NCI-H1930 (cell line): ENCODE results near the gene SSR4.

Source experiments
- DNase-seq, 2 experiments: peaks; one replicate each; lab custom pipeline; 2025; lab: John Stamatoyannopoulos, UW

Gene SSR4

GRCh38 chrX:153830640-153831428, 36.4 kb downstream of the SSR4 start:
- DNase-seq = peak in 1 of 2 experiments; percentile 35

- no peak for DNase-seq
These were observed 37.1 kb downstream of the SSR4 start for GRCh38 chrX:153831429-153832150.

GRCh38 chrX:153832728-153833127, 38.3 kb downstream of the SSR4 start:
- DNase-seq = no peak

- DNase-seq = no peak
These were observed 42.5 kb downstream of the SSR4 start for GRCh38 chrX:153836921-153837320.

- no peak for DNase-seq
These were observed 50.1 kb downstream of the SSR4 start for GRCh38 chrX:153844509-153845082.

GRCh38 chrX:153845195-153845594, 50.7 kb downstream of the SSR4 start:
- DNase-seq = no peak

- no peak for DNase-seq
These were observed 51.4 kb downstream of the SSR4 start for GRCh38 chrX:153845842-153846241.
